Neural crest cell (in vitro differentiated cells): ENCODE data around the gene ASB13. TPM values are rescaled to one million over a fixed set of nuclear protein-coding genes. Genes with fewer than 3 reads are reported as not detected.

Experiments
- DNase-seq: peaks from one replicate; pipeline ENCODE4 v3.0.0; 2021; ENCODE audit warnings: low read depth, mixed read lengths, low spot score
- H3K27ac Mint-ChIP-seq: one replicate; pipeline ENCODE4 v1.8.0; 2021; ENCODE audit warnings: mild to moderate bottlenecking, mixed read lengths; ENCODE audit not compliant: unreplicated experiment
- H3K27me3 Mint-ChIP-seq: 2 replicates; pipeline ENCODE4 v1.8.0; 2021; ENCODE audit warnings: low read depth, mild to moderate bottlenecking, mixed read lengths
- H3K36me3 Mint-ChIP-seq: 2 replicates; pipeline ENCODE4 v1.8.0; 2021; ENCODE audit warnings: low read depth, mild to moderate bottlenecking, mixed read lengths
- H3K4me1 Mint-ChIP-seq: 2 replicates; pipeline ENCODE4 v1.8.0; 2021; ENCODE audit warnings: mixed read lengths
- H3K4me3 Mint-ChIP-seq: one replicate; pipeline ENCODE4 v1.8.0; 2021; ENCODE audit warnings: mild to moderate bottlenecking, mixed read lengths
- H3K9me3 Mint-ChIP-seq: 2 replicates; pipeline ENCODE4 v1.8.0; 2021; ENCODE audit warnings: mixed read lengths
- total RNA-seq: library from RNA; stranded (reverse); gene quantifications from 2 replicates; pipeline ENCODE4 v1.2.1, GENCODE V29; 2021
- TF ChIP-seq, protein P1 (sequence below): fragments of 200-600 bp; sonication (generic); conservative IDR thresholded peaks from 2 replicates; pipeline ENCODE4 v1.5.0; 2021; ENCODE audit warnings: antibody characterized with exemption, mild to moderate bottlenecking

Gene ASB13
- total RNA-seq, 1 donor from 2014 or later, result 40.8 TPM

GRCh38 chr10:5681930-5682329, 15.5 kb upstream of the ASB13 start:
- peaks cover 5% of the 10 kb centered on the region for H3K36me3 Mint-ChIP-seq
- peak overlapping the region; percentile 39 for H3K4me3 Mint-ChIP-seq
- H3K27me3 Mint-ChIP-seq, result peaks cover 52% of the 10 kb centered on the region
- DNase-seq, result no peak
- TF ChIP-seq, protein P1, sequence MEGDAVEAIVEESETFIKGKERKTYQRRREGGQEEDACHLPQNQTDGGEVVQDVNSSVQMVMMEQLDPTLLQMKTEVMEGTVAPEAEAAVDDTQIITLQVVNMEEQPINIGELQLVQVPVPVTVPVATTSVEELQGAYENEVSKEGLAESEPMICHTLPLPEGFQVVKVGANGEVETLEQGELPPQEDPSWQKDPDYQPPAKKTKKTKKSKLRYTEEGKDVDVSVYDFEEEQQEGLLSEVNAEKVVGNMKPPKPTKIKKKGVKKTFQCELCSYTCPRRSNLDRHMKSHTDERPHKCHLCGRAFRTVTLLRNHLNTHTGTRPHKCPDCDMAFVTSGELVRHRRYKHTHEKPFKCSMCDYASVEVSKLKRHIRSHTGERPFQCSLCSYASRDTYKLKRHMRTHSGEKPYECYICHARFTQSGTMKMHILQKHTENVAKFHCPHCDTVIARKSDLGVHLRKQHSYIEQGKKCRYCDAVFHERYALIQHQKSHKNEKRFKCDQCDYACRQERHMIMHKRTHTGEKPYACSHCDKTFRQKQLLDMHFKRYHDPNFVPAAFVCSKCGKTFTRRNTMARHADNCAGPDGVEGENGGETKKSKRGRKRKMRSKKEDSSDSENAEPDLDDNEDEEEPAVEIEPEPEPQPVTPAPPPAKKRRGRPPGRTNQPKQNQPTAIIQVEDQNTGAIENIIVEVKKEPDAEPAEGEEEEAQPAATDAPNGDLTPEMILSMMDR, result no peak
- peaks cover 5% of the 10 kb centered on the region for H3K9me3 Mint-ChIP-seq
- H3K4me1 Mint-ChIP-seq, result peaks cover 20% of the 10 kb centered on the region
- H3K27ac Mint-ChIP-seq, result no peak overlapping the region

DNA sequence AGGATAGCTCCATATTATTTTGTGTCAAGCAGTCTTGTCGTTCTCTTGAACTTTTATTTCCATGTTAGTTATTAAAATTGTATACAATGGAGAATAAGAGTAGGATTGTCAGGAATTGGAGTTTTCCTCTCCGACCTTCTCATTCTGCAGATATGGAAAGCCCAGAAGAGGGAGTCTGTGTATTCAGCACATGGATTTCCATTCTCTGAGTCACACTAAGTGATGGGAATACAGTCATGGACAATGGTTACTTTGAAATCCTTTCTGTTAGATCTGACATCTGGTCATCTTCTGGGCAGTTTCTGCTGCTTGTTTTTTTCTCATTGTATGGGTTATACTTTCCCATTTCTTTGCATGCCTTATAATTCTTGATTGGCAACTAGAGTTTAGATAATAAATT, 13.2 kb upstream of the ASB13 start:
- Mint-ChIP-seq H3K36me3 (peaks cover 6% of the 10 kb centered on the region), H3K4me3 (no peak overlapping the region), H3K9me3 (peaks cover 9% of the 10 kb centered on the region), H3K27ac (no peak overlapping the region), H3K27me3 (peaks cover 55% of the 10 kb centered on the region), H3K4me1 (peaks cover 6% of the 10 kb centered on the region)
- DNase-seq, result no peak
- TF ChIP-seq, protein P1, result no peak

DNA sequence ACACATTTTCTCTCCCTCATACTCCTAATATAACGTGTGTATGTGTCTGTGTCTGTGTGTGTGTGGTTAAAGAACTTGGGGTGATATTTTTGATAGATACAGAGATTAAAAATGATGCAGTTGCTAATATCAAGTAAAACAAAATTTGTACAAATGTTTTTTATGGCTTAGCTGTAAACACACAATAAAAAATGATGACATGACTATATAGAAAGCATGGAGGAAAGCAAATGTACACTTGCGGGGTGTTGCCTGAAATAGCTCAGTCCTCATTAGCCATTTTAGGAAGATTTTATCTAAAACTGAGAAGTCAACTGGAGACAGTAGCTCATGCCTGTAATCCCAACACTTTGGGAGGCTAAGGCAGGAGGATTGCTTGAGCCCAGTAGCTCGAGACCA, 12.6 kb upstream of the ASB13 start:
- H3K36me3 Mint-ChIP-seq, result peaks cover 6% of the 10 kb centered on the region
- TF ChIP-seq, protein P1, result no peak
- H3K27ac Mint-ChIP-seq, result no peak overlapping the region
- H3K4me1 Mint-ChIP-seq, result peaks cover under 1% of the 10 kb centered on the region
- H3K4me3 Mint-ChIP-seq, result no peak overlapping the region
- peaks cover 7% of the 10 kb centered on the region for H3K9me3 Mint-ChIP-seq
- H3K27me3 Mint-ChIP-seq, result peaks cover 56% of the 10 kb centered on the region
- DNase-seq, result no peak

- DNase-seq, result no peak
- H3K9me3 Mint-ChIP-seq, result peaks cover 7% of the 10 kb centered on the region
- TF ChIP-seq, protein P1, result no peak
- H3K27me3 Mint-ChIP-seq, result peaks cover 56% of the 10 kb centered on the region
- no peak overlapping the region for H3K27ac Mint-ChIP-seq
- H3K4me3 Mint-ChIP-seq, result no peak overlapping the region
- peaks cover 6% of the 10 kb centered on the region for H3K36me3 Mint-ChIP-seq
- H3K4me1 Mint-ChIP-seq, result no peaks in the 10 kb centered on the region
Measured at GRCh38 chr10:5678397-5679036, 12.1 kb upstream of the ASB13 start.

GRCh38 chr10:5670662-5671375, 4.4 kb upstream of the ASB13 start:
- TF ChIP-seq, protein P1, result no peak
- H3K9me3 Mint-ChIP-seq, result peaks cover 7% of the 10 kb centered on the region
- no peak overlapping the region for H3K4me3 Mint-ChIP-seq
- DNase-seq, result no peak
- peaks cover 12% of the 10 kb centered on the region for H3K27me3 Mint-ChIP-seq
- no peak overlapping the region for H3K27ac Mint-ChIP-seq
- peaks cover 6% of the 10 kb centered on the region for H3K36me3 Mint-ChIP-seq
- H3K4me1 Mint-ChIP-seq, result peaks cover 8% of the 10 kb centered on the region
